GM12892 (cell line): ENCODE results near the gene METTL8.

Experiments
- DNase-seq: peaks from one replicate; pipeline ENCODE4 v3.0.0; 2011; ENCODE audit not compliant: insufficient read length
- FAIRE-seq: peaks from 2 replicates; lab custom pipeline; 2011; peaks lifted over from hg19 to GRCh38; lab: Jason Lieb, UNC
- POLR2A ChIP-seq: IDR thresholded peaks from 2 replicates; pipeline ENCODE4 v1.6.1; 2011; ENCODE audit warnings: low read depth, low read length, control low read depth
- POLR2AphosphoS5 ChIP-seq: IDR thresholded peaks from 2 replicates; pipeline ENCODE4 v1.6.1; 2011; ENCODE audit warnings: low read depth, low read length, control low read depth
- TAF1 ChIP-seq: IDR thresholded peaks from 2 replicates; pipeline ENCODE4 v1.6.1; 2011; ENCODE audit warnings: low read depth, mild to moderate bottlenecking, control low read depth, low read length, borderline replicate concordance

METTL8 gene

GRCh38 chr2:171279983-171280790 lies 153.6 kb downstream of the METTL8 start:
- no peak for FAIRE-seq
- no peak for TF ChIP-seq TAF1
- no peak for TF ChIP-seq POLR2AphosphoS5
- TF ChIP-seq POLR2A = no peak
- no peak for DNase-seq

- TF ChIP-seq POLR2A (no peak), TAF1 (no peak), POLR2AphosphoS5 (no peak)
- DNase-seq (no peak), FAIRE-seq (no peak)
Observed at GRCh38 chr2:171274757-171275156, 159.0 kb downstream of the METTL8 start.

GRCh38 chr2:171271971-171272436 lies 161.8 kb downstream of the METTL8 start:
- no peak for TF ChIP-seq POLR2AphosphoS5
- no peak for TF ChIP-seq POLR2A
- TF ChIP-seq TAF1 = no peak
- FAIRE-seq = no peak
- DNase-seq = no peak

GRCh38 chr2:171271386-171271785 lies 162.4 kb downstream of the METTL8 start:
- DNase-seq (no peak), FAIRE-seq (no peak)
- TF ChIP-seq TAF1 = no peak
- no peak for TF ChIP-seq POLR2A
- TF ChIP-seq POLR2AphosphoS5 = no peak

GRCh38 chr2:171267855-171268629 lies 165.7 kb downstream of the METTL8 start:
- FAIRE-seq = no peak
- TF ChIP-seq POLR2AphosphoS5 (no peak), TAF1 (no peak), POLR2A (no peak)
- DNase-seq = no peak
